MM.1S (cell line): Measurements from ENCODE around the gene NPLOC4.

Experiments
- DNase-seq: peaks from one replicate; pipeline ENCODE4 v3.0.0-alpha.2; 2015
- H2AFZ ChIP-seq: fragments of 300-600 bp; sonication (generic); 2 replicates; pipeline ENCODE4 v1.6.0; 2016; ENCODE audit warnings: antibody characterized with exemption, low read length
- H3F3A ChIP-seq: fragments of 300-600 bp; sonication (generic); 2 replicates; pipeline ENCODE4 v1.6.1; 2016; ENCODE audit warnings: mild to moderate bottlenecking, antibody characterized with exemption, low read length, moderate library complexity, mixed read lengths; ENCODE audit not compliant: insufficient read depth
- H3K27ac ChIP-seq: fragments of 300-600 bp; sonication (generic); 2 replicates; pipeline ENCODE4 v1.5.1; 2016; ENCODE audit warnings: mild to moderate bottlenecking, low read length
- H3K27me3 ChIP-seq: fragments of 300-600 bp; sonication (generic); replicated peaks from 2 replicates; pipeline ENCODE4 v1.6.0; 2016; ENCODE audit warnings: low read length; ENCODE audit not compliant: insufficient read depth
- H3K36me3 ChIP-seq: fragments of 300-600 bp; sonication (generic); replicated peaks from 2 replicates; pipeline ENCODE4 v1.6.1; 2016; ENCODE audit warnings: mild to moderate bottlenecking, low read length, mixed read lengths; ENCODE audit not compliant: insufficient read depth
- H3K4me1 ChIP-seq: fragments of 300-600 bp; sonication (generic); 2 replicates; pipeline ENCODE4 v1.6.1; 2016; ENCODE audit warnings: low read length, mixed read lengths
- H3K4me2 ChIP-seq: fragments of 300-600 bp; sonication (generic); 2 replicates; pipeline ENCODE4 v1.6.0; 2016; ENCODE audit warnings: low read depth, low read length
- H3K4me3 ChIP-seq: fragments of 300-600 bp; sonication (generic); 2 replicates; pipeline ENCODE4 v1.5.1; 2016; ENCODE audit warnings: low read length, mixed read lengths
- H3K79me2 ChIP-seq: fragments of 300-600 bp; sonication (generic); 2 replicates; pipeline ENCODE4 v1.6.1; 2016; ENCODE audit warnings: mixed run types, low read length, mixed read lengths
- H3K9ac ChIP-seq: fragments of 300-600 bp; sonication (generic); 2 replicates; pipeline ENCODE4 v1.6.1; 2016; ENCODE audit warnings: low read length, mixed read lengths
- H3K9me2 ChIP-seq: fragments of 300-600 bp; sonication (generic); replicated peaks from 2 replicates; pipeline ENCODE4 v1.6.1; 2016; ENCODE audit warnings: mild to moderate bottlenecking, low read length, mixed read lengths; ENCODE audit not compliant: insufficient read depth
- H3K9me3 ChIP-seq: fragments of 300-600 bp; sonication (generic); replicated peaks from 2 replicates; pipeline ENCODE4 v1.6.1; 2016; ENCODE audit warnings: mild to moderate bottlenecking, low read length, mixed read lengths; ENCODE audit not compliant: insufficient read depth
- H4K20me1 ChIP-seq: fragments of 300-600 bp; sonication (generic); 2 replicates; pipeline ENCODE4 v1.6.1; 2016; ENCODE audit warnings: mild to moderate bottlenecking, low read length, moderate library complexity, mixed read lengths; ENCODE audit not compliant: insufficient read depth
- EZH2 ChIP-seq: fragments of 300-600 bp; sonication (generic); optimal IDR thresholded peaks from 2 replicates; pipeline ENCODE3; 2017; ENCODE audit warnings: low read depth, mild to moderate bottlenecking, antibody characterized with exemption, low read length, mixed read lengths
- EZH2phosphoT487 ChIP-seq: fragments of 300-600 bp; sonication (generic); IDR thresholded peaks from 2 replicates; pipeline ENCODE4 v1.6.1; 2018; ENCODE audit warnings: antibody characterized with exemption, low read length
- TF ChIP-seq, protein P1 (sequence below): fragments of 300-600 bp; sonication (generic); IDR thresholded peaks from 2 replicates; pipeline ENCODE4 v1.5.1; 2016; ENCODE audit warnings: antibody characterized with exemption, low read length, mixed read lengths

Gene NPLOC4

DNA sequence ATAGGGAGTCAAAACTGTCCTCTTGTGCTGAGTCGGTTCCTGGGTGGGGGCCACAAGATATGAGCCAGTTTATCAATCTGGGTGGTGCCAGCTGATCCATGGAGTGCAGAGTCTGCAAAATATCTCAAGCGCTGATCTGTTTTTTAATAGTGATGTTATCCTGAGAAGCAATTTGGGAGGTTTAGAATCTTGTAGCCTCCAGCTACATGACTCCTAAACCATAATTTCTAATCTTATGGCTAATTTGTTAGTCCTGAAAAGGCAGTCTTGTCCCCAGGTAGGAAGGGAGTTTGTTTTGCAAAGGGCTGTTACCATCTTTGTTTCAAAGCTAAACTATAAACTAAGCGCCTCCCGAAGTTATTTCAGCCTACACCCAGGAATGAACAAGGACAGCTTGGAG, 1.8 kb upstream of the NPLOC4 start:
- Histone ChIP-seq H3K9me3 (no peaks in the 10 kb centered on the region), H3K4me3 (no peak overlapping the region), H4K20me1 (peaks cover 5% of the 10 kb centered on the region), H3K9me2 (no peaks in the 10 kb centered on the region), H3K4me1 (peaks cover 4% of the 10 kb centered on the region), H3F3A (peaks cover 4% of the 10 kb centered on the region; the same call in 1 of the 2 replicates), H3K4me2 (no peak overlapping the region), H3K27me3 (no peaks in the 10 kb centered on the region; the same call in 1 of the 2 replicates), H2AFZ (no peak overlapping the region), H3K79me2 (peaks cover 30% of the 10 kb centered on the region), H3K9ac (no peak overlapping the region), H3K36me3 (no peaks in the 10 kb centered on the region), H3K27ac (no peak overlapping the region)
- TF ChIP-seq, protein P1, sequence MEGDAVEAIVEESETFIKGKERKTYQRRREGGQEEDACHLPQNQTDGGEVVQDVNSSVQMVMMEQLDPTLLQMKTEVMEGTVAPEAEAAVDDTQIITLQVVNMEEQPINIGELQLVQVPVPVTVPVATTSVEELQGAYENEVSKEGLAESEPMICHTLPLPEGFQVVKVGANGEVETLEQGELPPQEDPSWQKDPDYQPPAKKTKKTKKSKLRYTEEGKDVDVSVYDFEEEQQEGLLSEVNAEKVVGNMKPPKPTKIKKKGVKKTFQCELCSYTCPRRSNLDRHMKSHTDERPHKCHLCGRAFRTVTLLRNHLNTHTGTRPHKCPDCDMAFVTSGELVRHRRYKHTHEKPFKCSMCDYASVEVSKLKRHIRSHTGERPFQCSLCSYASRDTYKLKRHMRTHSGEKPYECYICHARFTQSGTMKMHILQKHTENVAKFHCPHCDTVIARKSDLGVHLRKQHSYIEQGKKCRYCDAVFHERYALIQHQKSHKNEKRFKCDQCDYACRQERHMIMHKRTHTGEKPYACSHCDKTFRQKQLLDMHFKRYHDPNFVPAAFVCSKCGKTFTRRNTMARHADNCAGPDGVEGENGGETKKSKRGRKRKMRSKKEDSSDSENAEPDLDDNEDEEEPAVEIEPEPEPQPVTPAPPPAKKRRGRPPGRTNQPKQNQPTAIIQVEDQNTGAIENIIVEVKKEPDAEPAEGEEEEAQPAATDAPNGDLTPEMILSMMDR, result no peak
- TF ChIP-seq EZH2 (no peak), EZH2phosphoT487 (no peak)
- no peak for DNase-seq

GRCh38 chr17:81635973-81636504, 873 bp downstream of the NPLOC4 start:
- H3K36me3 ChIP-seq, result no peaks in the 10 kb centered on the region
- DNase-seq, result peak; percentile 12
- peak overlapping the region; percentile 47; the same call in 1 of the 2 replicates for H2AFZ ChIP-seq
- no peaks in the 10 kb centered on the region for H3K9me2 ChIP-seq
- H3K79me2 ChIP-seq, result peaks cover 54% of the 10 kb centered on the region
- H3K9me3 ChIP-seq, result no peaks in the 10 kb centered on the region
- H3K4me3 ChIP-seq, result peak overlapping the region; percentile 100
- no peaks in the 10 kb centered on the region for H3K27me3 ChIP-seq
- H3K4me2 ChIP-seq, result peak overlapping the region; percentile 65
- TF ChIP-seq EZH2phosphoT487 (no peak), EZH2 (no peak)
- TF ChIP-seq, protein P1, result no peak
- H3K4me1 ChIP-seq, result peaks cover 4% of the 10 kb centered on the region
- H3K27ac ChIP-seq, result peak overlapping the region; percentile 67
- H3F3A ChIP-seq, result peaks cover 4% of the 10 kb centered on the region; the same call in 1 of the 2 replicates
- H3K9ac ChIP-seq, result peak overlapping the region; percentile 94
- H4K20me1 ChIP-seq, result peaks cover 8% of the 10 kb centered on the region

DNA sequence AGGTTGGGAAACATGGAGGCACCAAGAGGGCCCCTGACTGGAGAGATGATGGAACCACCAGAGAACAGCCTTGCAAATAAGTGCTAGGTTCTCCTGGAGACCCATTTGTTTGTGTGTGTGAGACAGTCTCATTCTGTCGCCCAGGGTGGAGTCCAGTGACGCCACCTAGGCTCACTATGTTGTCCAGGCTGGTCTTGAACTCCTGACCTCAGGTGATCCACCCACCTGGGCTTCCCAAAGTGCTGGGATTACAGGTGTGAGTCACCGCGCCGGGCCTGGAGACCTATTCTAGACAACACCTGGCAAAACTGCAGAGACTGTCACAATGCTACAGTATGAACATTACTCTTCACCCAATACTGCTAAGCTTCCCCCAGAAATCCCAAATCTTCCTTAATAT, 1.5 kb downstream of the NPLOC4 start:
- Histone ChIP-seq H3K27ac (no peak overlapping the region), H3K27me3 (no peaks in the 10 kb centered on the region), H3K9ac (peak overlapping the region; percentile 94; the same call in 1 of the 2 replicates), H3K4me1 (peaks cover 4% of the 10 kb centered on the region), H3K9me3 (no peaks in the 10 kb centered on the region), H3K79me2 (peaks cover 58% of the 10 kb centered on the region), H3F3A (peaks cover 4% of the 10 kb centered on the region; the same call in 1 of the 2 replicates), H3K9me2 (no peaks in the 10 kb centered on the region), H2AFZ (no peak overlapping the region), H3K4me2 (peak overlapping the region; percentile 65), H3K36me3 (no peaks in the 10 kb centered on the region), H3K4me3 (peak overlapping the region; percentile 100; the same call in 1 of the 2 replicates), H4K20me1 (peaks cover 8% of the 10 kb centered on the region)
- DNase-seq, result no peak
- TF ChIP-seq, protein P1, result no peak
- TF ChIP-seq EZH2phosphoT487 (no peak), EZH2 (no peak)
